H54 (cell line): ENCODE data around the gene HSPH1.

Experiments used
- DNase-seq: peaks from one replicate; pipeline ENCODE4 v3.0.0; 2011; ENCODE audit warnings: low spot score, mixed read lengths; ENCODE audit not compliant: insufficient read length
- FAIRE-seq: peaks from 3 replicates; lab custom pipeline; 2011; peaks lifted over from hg19 to GRCh38; lab: Jason Lieb, UNC
- POLR2A ChIP-seq: IDR thresholded peaks from 2 replicates; pipeline ENCODE4 v1.6.1; 2011; ENCODE audit warnings: low read depth, mild to moderate bottlenecking, low read length

The HSPH1 gene

DNA sequence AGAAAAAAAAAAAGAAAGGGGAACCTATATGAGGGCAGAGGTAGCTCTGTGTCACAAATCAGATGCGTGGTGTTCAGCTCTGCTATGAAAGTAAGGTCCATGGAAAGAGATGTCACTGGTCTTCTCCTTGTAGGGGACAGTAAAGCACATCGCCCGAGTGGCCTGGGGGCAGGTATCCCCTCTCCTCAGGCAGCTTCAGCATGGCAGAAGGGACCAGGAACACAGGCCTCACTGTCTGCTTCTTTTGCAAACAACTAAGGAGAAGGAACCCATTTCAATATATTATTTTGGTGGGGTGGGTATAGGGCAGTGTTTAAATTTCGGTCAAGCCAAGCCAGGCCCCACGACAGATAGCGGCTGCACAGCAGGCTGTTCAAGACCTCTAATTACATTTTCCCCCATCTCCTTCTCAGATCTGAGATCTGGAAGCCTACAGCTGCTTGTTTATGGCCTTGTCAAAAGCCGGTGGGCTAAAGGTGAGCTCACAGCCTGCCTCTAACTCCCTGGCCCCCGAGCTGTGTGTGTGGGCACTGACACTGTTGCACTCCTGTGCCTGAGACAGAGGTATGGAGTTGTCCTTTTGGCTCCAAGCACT, 72.8 kb downstream of the HSPH1 start:
- TF ChIP-seq POLR2A = no peak
- FAIRE-seq (no peak), DNase-seq (no peak)
